Lung (tissue), 12 donors: ENCODE data around the gene SOAT2. TPM values are rescaled to one million over a fixed set of nuclear protein-coding genes. Genes with fewer than 3 reads are reported as not detected.

Source experiments
- ATAC-seq: fragments of 200-7000 bp; cut with Tn5 transposase; one replicate; pipeline ENCODE4 v1.9.1; 2020; ENCODE audit warnings: moderate number of reproducible peaks; ENCODE audit not compliant: insufficient read depth, low FRiP score
- DNase-seq, 3 donors: peaks; one replicate each; pipeline ENCODE4 v3.0.0-alpha.2; 2013 to 2017
- H3K27ac ChIP-seq, 2 donors: one replicate each; pipeline ENCODE4 v1.5.1; 2013; ENCODE audit warnings: mild to moderate bottlenecking in 2 of 2, moderate library complexity in 2 of 2, control low read depth in 1 of 2, inconsistent platforms in 1 of 2, low read depth in 1 of 2, low read length in 1 of 2
- H3K27me3 ChIP-seq, 3 donors: one replicate each; pipeline ENCODE4 v1.5.1; 2013; ENCODE audit warnings: low read length in 2 of 3; ENCODE audit not compliant: control insufficient read depth in 3 of 3, insufficient read depth in 3 of 3
- H3K36me3 ChIP-seq, 4 donors: one replicate each; pipeline ENCODE4 v1.5.1; 2013; ENCODE audit warnings: low read length in 4 of 4, mild to moderate bottlenecking in 1 of 4, moderate library complexity in 1 of 4; ENCODE audit not compliant: control insufficient read depth in 4 of 4, insufficient read depth in 4 of 4
- H3K4me1 ChIP-seq, 5 donors: one replicate each; pipeline ENCODE4 v1.5.1; 2013; ENCODE audit warnings: low read length in 5 of 5, mild to moderate bottlenecking in 2 of 5, moderate library complexity in 1 of 5; ENCODE audit not compliant: control insufficient read depth in 5 of 5, insufficient read depth in 5 of 5
- H3K4me3 ChIP-seq: one replicate; pipeline ENCODE4 v1.5.1; 2013; ENCODE audit warnings: mild to moderate bottlenecking, control low read depth, moderate library complexity
- H3K9ac ChIP-seq, 2 donors: one replicate each; pipeline ENCODE4 v1.5.1; 2013; ENCODE audit warnings: low read length in 2 of 2, control low read depth in 1 of 2; ENCODE audit not compliant: insufficient read depth in 1 of 2
- H3K9me3 ChIP-seq, 4 donors: one replicate each; pipeline ENCODE4 v1.5.1; 2013; ENCODE audit warnings: low read length in 3 of 4, mild to moderate bottlenecking in 1 of 4, moderate library complexity in 1 of 4; ENCODE audit not compliant: control insufficient read depth in 4 of 4, insufficient read depth in 3 of 4
- CTCF ChIP-seq: IDR thresholded peaks from 2 replicates; pipeline ENCODE4 v1.5.1; 2012; ENCODE audit warnings: mild to moderate bottlenecking; ENCODE audit errors: control extremely low read depth, extremely low read depth
- WGBS, 2 donors: extraction: QIAGEN DNeasy Blood & Tissue Kit; methylation state at CpG; one replicate each; pipeline ENCODE4 v1.1.7; 2013; 5-methylcytosine and 5-hydroxymethylcytosine counted together
- polyA plus RNA-seq, 2 donors: library from polyadenylated mRNA; stranded (reverse); fragments of 200-250 nt; gene quantifications; one replicate each; pipeline ENCODE4 v1.2.1, GENCODE V29; 2013
- total RNA-seq, 2 donors: library from RNA; depleted of rRNA in 1 of 2; stranded (reverse); fragments of >200 nt in 1 of 2; gene quantifications; one replicate each; pipeline ENCODE4 v1.2.1, GENCODE V29; 2014 to 2021
- donor health status: control.
- donor health status: control.
- donor health status: Bipolar disorder and iron deficiency.
- donor health status: healthy.
- donor health status: DM: yes; HTN: yes; CAD: no.

SOAT2 gene
- total and polyA plus RNA-seq, 4 donors: 0.06 to 0.21 (median 0.10) TPM; not detected in 1

GRCh38 chr12:53147181-53147580 is 43.9 kb downstream of the SOAT2 start:
- ATAC-seq: no peak
- H3K9ac ChIP-seq: no peak overlapping the region
- no peak for TF ChIP-seq CTCF
- H3K4me3 ChIP-seq: no peak overlapping the region
- no peak for DNase-seq
- no peaks in the 10 kb centered on the region for H3K36me3 ChIP-seq
- H3K9me3 ChIP-seq: no peaks in the 10 kb centered on the region
- no peaks in the 10 kb centered on the region for H3K27me3 ChIP-seq
- H3K27ac ChIP-seq: no peak overlapping the region
- 90 to 92% methylated on average over 5 of the region's 5 CpGs for WGBS, 2 donors
- no peaks in the 10 kb centered on the region for H3K4me1 ChIP-seq

DNA sequence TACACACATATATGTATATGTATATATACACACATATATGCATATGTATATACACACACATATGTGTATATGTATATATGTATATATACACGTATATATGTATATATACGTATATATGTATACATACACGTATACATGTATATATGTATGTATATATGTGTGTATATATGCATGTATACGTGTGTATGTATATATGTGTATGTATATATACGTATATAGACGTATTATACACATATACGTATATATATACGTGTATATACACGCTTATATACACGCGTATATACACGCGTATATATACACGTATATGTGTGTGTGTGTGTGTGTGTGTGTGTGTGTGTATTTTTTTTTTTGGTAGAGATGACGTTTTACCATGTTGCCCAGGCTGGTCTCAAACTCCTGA is 44.4 kb downstream of the SOAT2 start:
- DNase-seq: no peak
- Histone ChIP-seq H3K4me3 (no peak overlapping the region), H3K27me3 (no peaks in the 10 kb centered on the region), H3K36me3 (no peaks in the 10 kb centered on the region), H3K4me1 (no peaks in the 10 kb centered on the region), H3K9ac (no peak overlapping the region), H3K27ac (no peak overlapping the region), H3K9me3 (no peaks in the 10 kb centered on the region)
- no peak for ATAC-seq
- no peak for TF ChIP-seq CTCF
- 92 to 93% methylated on average over 15 of the region's 15 CpGs for WGBS, 2 donors

GRCh38 chr12:53151039-53151438 is 47.8 kb downstream of the SOAT2 start:
- Histone ChIP-seq H3K9me3 (no peaks in the 10 kb centered on the region), H3K27me3 (no peaks in the 10 kb centered on the region), H3K27ac (no peak overlapping the region), H3K4me1 (no peaks in the 10 kb centered on the region), H3K4me3 (no peak overlapping the region), H3K9ac (no peak overlapping the region), H3K36me3 (no peaks in the 10 kb centered on the region)
- no peak for TF ChIP-seq CTCF
- no peak for DNase-seq
- ATAC-seq: no peak
- 92 to 94% methylated on average over 6 of the region's 6 CpGs for WGBS, 2 donors

DNA sequence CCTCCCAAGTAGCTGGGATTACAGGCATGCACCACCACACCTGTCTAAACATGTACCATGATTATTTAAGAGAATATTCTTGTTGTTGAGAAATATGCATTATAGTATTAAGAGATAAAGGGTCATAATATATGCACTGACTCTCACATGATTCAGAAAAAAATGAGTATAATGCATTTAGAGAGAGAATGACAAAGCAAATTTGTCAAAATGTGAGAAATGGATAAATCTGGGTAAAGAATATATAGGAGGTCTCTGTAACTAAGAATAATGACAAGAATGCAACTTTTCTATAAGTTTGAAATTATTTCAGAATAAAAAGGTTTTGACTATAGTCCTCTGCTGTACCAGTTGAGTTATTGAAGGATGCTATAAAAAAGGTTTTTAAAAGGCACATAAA is 49.1 kb downstream of the SOAT2 start:
- Histone ChIP-seq H3K27ac (no peak overlapping the region), H3K9me3 (no peaks in the 10 kb centered on the region), H3K9ac (no peak overlapping the region), H3K36me3 (no peaks in the 10 kb centered on the region), H3K4me1 (no peaks in the 10 kb centered on the region), H3K4me3 (no peak overlapping the region), H3K27me3 (no peaks in the 10 kb centered on the region)
- no peak for TF ChIP-seq CTCF
- DNase-seq: no peak
- no peak for ATAC-seq
